Dedifferentiated amniotic fluid mesenchymal stem cell (primary cell): Measurements from ENCODE around the gene CISD2.
"Not testable (repeated sequence)": the region's sequence is repeated elsewhere in the genome, so short reads cannot be mapped to it uniquely, and the experiment has no call there.

Experiments
- DNase-seq: peaks from one replicate; pipeline ENCODE4 v3.0.0-alpha.2; 2016; ENCODE audit errors: extremely low spot score

The CISD2 gene

GRCh38 chr4:102918859-102919258, 50.1 kb downstream of the CISD2 start:
- no peak for DNase-seq

GRCh38 chr4:102919697-102920096, 50.9 kb downstream of the CISD2 start:
- DNase-seq: not testable (repeated sequence)

- DNase-seq: no peak
Observed at GRCh38 chr4:102935716-102936115, 66.9 kb downstream of the CISD2 start.

GRCh38 chr4:102938063-102938462, 69.3 kb downstream of the CISD2 start:
- not testable (repeated sequence) for DNase-seq
